GM19351 (cell line): ENCODE results near the gene CTLA4.
"Not testable (repeated sequence)": the region's sequence is repeated elsewhere in the genome, so short reads cannot be mapped to it uniquely, and the experiment has no call there.

ENCODE experiments used
- ATAC-seq: cut with Tn5 transposase; IDR thresholded peaks from one replicate; pipeline ENCODE4 v1.9.1; 2021; ENCODE audit warnings: mild to moderate bottlenecking, moderate library complexity; ENCODE audit not compliant: unreplicated experiment

CTLA4 gene

GRCh38 chr2:203855274-203855673 lies 12.3 kb upstream of the CTLA4 start:
- ATAC-seq = no peak

DNA sequence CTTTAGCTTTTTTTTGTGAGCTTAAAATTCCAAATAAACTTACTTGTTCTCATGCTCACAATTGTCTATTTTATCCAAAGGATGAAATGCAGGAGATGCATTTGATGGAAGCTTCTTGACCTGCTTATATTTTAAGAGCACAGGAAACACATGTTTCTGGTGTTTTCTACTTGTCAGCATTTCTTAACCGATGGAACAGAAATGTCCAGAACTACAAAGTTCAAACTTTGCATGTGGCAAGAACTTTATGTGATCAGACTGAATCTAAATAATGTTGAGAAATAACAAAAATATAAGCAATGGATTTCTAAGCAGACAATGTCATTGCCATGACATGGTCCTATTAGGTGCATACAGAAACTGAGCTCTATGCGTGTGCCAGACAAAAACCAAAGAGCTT lies 9.9 kb upstream of the CTLA4 start:
- ATAC-seq = no peak

DNA sequence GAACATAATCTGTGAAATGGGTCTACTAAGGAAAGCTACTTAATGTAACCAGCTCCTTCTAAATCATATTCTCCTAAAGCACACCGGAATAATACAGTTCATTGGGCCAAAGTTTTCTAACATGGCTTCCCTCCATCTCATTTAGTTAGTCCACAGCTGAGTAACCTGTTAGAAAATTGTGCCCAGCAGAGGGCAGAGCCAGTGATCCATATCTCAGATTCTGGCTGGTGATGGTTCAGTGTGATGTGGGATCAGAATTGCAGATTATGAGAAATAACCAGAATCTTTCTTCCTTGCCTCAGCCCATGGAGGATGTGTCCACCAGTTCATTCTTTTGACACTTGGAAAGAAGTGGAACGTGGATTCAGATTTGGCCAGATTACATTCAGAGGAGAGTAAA lies 9.4 kb upstream of the CTLA4 start:
- ATAC-seq = no peak

- ATAC-seq = no peak
These were observed 8.4 kb upstream of the CTLA4 start for GRCh38 chr2:203859030-203859789.

- ATAC-seq = no peak
These were observed 6.4 kb upstream of the CTLA4 start for GRCh38 chr2:203861197-203861596.

- no peak for ATAC-seq
These were observed 6.0 kb upstream of the CTLA4 start for GRCh38 chr2:203861607-203862006.

DNA sequence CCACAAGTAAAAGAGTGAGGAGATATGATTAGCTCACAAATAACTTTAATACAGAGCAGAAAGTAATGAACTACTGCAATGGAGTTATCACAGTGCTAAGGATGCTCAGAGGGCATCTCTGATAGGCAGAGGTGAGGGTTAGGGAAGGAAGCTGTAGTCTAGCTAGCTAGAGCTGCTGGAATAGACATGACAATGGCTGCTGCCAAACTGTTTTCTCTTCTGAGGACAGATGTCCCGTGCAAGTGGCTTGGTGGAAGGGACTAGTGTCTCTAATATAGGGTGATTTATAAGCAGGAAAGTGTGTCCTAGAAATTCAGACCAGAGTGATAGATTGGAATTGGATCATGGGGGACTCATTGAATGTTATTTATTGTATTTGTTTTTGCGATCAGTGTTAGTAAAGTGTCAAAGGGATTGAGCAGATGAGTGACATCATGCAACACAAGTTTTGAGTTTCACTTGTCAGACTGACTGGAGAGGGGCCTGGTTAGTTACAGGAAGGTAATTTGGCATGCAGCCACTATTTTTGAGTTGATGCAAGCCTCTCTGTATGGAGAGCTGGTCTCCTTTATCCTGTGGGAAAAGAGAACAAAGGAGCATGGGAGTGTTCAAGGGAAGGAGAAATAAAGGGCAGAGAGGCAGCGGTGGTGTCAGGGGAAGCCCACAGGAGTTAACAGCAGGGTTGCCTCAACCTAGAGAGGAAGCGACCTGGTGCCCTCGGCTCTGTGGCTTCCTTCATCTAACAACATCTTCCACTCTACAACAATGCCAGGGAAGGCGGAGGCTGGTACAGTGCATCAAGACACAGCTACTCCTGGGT lies 1.9 kb downstream of the CTLA4 start:
- no peak for ATAC-seq

- no peak for ATAC-seq
These were observed 2.9 kb downstream of the CTLA4 start for GRCh38 chr2:203870481-203870880.

- ATAC-seq = no peak
These were observed 3.4 kb downstream of the CTLA4 start for GRCh38 chr2:203870941-203871340.

DNA sequence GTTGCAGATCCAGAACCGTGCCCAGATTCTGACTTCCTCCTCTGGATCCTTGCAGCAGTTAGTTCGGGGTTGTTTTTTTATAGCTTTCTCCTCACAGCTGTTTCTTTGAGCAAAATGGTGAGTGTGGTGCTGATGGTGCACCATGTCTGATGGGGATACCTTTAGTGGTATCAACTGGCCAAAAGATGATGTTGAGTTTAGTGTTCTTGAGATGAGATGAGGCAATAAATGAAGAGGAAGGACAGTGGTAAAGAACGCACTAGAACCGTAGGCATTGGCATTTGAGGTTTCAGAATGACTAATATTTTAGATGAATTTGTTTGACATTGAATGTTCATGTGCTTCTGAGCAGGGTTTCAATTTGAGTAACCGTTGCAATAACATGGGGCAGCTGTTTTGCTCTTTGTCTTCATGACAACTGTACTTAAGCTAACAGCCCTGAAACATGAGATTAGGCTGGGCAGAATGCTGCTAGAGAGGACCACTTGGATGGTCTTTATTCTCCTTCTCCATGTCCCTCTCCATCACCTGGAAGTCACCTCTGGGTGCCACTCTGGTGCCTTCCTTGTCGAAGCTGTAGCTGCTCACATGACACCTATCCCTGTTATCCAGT lies 3.9 kb downstream of the CTLA4 start:
- ATAC-seq = peak; percentile 93

DNA sequence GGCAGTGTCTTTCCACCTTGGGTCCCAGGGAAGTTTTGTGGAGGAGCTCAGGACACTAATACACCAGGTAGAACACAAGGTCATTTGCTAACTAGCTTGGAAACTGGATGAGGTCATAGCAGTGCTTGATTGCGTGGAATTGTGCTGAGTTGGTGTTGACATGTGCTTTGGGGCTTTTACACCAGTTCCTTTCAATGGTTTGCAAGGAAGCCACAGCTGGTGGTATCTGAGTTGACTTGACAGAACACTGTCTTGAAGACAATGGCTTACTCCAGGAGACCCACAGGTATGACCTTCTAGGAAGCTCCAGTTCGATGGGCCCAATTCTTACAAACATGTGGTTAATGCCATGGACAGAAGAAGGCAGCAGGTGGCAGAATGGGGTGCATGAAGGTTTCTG lies 5.9 kb downstream of the CTLA4 start:
- ATAC-seq = no peak

DNA sequence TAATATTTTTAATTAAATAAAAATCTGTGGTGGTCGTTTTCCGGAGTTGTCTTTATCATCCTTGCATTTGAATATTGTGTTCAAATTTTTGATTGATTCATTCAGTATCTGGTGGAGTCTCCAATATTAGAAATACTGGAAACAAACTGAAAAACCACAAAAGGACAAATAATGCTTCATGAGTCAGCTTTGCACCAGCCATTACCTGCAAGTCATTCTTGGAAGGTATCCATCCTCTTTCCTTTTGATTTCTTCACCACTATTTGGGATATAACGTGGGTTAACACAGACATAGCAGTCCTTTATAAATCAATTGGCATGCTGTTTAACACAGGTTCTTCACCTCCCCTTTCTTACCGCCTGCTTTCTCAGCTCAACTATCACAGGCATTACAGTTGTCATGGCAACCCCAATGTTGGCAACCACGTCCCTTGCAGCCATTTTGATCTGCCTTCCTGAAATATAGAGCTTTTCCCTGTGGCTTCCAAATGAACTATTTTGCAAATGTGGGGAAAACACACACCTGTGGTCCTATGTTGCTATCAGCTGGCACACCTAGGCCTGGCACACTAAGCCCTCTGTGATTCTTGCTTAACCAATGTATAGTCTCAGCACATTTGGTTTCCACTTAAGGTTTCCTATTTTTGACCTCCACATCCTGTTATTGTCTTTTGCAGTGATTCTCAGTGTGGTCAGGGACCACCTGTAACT lies 6.5 kb downstream of the CTLA4 start:
- no peak for ATAC-seq

DNA sequence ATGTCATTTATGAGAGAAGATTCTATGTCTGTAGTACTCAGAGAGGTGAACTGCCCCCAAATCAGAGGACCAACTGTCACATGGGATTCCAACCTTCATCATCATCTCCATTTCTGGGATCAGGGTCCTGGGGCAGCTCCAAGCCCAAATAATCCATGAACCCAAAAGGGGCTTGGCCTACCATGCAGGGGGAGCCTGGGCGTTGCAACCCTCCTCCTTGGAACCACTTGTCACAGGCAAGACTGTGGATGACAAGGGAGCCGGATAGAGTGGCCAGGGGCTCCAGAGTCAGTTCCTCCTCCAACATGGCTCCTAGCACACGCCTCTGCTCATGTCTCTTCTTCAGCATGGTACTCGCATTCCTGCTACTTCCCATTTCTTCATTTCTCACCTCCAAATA lies 7.9 kb downstream of the CTLA4 start:
- no peak for ATAC-seq

- ATAC-seq = no peak
These were observed 8.8 kb downstream of the CTLA4 start for GRCh38 chr2:203876328-203876727.

GRCh38 chr2:203878063-203878462 lies 10.5 kb downstream of the CTLA4 start:
- ATAC-seq = no peak

GRCh38 chr2:203880557-203881125 lies 13.1 kb downstream of the CTLA4 start:
- ATAC-seq = no peak

DNA sequence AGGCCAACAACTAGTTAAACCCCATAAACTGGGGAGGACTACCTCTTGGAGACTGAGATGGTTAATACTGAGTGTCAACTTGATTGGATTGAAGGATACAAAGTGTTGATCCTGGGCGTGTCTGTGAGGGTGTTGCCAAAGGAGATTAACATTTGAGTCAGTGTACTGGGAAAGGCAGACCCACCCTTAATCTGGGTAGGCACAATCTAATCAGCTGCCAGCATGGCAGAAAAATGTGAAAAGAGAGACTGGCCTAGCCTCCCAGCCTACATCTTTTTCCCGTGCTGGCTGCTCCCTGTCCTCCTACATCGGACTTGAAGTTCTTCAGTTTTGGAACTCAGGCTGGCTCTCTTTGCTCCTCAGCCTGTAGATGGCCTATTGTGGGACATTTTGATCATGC lies 13.6 kb downstream of the CTLA4 start:
- not testable (repeated sequence) for ATAC-seq

DNA sequence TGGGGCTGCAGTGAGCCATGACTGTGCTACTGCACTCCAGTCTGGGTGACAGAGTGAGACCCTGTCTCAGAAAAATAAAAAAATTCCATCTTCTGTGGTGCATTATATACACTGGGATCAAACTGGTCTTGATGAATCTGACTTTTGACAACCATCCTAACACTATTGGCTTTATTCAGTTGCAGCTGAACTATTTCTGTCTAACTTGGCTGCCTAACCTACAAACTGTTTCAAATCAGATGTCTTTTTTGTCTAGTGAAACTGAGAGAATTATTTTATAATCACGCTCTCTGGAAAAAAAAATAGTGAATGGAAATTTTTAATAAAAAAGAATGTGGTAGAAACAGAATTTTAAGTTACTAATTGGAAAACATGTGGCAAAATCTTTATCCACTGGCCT lies 15.0 kb downstream of the CTLA4 start:
- no peak for ATAC-seq

DNA sequence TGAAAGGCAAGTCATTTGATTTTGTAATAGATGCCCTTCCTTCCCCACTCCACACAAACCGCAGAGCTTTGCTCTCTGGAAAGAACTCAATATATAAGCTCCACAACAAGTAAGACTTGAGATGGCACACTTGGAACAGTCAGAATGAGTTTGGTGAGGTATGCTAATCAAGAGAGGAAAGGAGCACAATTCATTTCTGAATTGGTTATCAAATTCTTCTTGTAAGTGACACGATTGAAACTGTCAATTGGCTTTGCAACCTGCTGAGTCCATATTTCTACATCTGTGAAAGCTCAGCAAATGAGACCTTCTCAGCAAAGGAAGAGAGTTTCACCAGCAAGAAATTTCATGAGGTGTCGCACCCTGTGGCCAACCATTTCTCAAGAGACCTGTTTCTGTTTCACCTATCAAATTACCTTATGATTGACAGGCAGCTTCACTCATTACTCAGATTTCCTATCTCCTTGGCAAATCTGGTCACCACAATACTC lies 19.1 kb downstream of the CTLA4 start:
- ATAC-seq = no peak

DNA sequence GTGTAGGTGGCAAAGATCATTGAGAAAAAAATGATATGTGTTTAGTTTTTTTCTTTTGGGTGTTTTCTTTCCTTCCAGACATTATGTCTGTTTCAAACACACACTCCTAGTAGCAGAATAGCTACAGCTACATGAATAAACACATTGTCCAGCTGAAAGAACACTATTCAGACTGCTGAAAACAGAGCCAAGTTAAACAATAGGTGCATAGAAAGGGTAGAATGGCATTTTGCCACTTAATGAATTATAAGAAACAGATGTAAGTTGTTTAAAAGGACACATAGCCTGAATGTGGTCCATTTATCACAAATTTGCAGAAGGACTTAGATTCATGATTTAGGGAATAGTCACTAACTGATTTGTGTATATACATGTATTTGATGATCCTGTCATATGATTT lies 20.1 kb downstream of the CTLA4 start:
- no peak for ATAC-seq

GRCh38 chr2:203889542-203889941 lies 22.0 kb downstream of the CTLA4 start:
- no peak for ATAC-seq
